Measurements from ENCODE around the gene PSMA1.
A peak's percentile ranks its signal among the peaks of the same experiment; 100 is the strongest.

Gene PSMA1

DNA sequence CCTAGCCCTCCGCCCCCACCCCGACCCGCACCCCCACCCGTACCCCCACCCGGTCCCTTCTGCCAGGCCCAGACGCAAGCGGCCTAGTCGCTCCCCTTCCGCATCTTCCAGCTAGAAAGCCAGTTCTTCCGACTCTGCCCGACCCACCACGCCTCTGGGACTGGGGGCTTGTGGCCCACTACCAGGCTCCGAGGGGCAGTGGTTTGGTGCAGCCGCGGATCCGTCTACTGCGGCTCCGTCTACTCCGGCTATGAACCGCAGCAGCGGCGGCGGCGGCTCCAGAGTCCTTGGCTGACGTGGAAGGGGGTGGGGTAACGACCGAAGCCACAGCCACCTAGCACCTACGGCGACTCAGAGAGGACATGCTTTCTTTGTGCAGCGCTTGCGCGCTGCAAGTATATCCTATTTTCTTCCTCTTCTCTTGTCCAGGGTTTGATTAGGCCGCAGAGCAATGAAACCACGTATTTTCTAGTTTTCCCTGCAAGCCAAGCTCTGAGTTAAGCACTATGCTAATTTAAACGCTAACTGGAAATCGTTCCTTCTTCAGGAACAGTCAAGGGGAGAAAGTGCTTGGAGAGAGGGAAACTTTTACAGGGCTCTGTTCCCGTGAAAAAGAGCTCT, 20.5 kb downstream of the PSMA1 start, which contains the start of gene COPB1 (continued):
- TF ChIP-seq, protein P1, sequence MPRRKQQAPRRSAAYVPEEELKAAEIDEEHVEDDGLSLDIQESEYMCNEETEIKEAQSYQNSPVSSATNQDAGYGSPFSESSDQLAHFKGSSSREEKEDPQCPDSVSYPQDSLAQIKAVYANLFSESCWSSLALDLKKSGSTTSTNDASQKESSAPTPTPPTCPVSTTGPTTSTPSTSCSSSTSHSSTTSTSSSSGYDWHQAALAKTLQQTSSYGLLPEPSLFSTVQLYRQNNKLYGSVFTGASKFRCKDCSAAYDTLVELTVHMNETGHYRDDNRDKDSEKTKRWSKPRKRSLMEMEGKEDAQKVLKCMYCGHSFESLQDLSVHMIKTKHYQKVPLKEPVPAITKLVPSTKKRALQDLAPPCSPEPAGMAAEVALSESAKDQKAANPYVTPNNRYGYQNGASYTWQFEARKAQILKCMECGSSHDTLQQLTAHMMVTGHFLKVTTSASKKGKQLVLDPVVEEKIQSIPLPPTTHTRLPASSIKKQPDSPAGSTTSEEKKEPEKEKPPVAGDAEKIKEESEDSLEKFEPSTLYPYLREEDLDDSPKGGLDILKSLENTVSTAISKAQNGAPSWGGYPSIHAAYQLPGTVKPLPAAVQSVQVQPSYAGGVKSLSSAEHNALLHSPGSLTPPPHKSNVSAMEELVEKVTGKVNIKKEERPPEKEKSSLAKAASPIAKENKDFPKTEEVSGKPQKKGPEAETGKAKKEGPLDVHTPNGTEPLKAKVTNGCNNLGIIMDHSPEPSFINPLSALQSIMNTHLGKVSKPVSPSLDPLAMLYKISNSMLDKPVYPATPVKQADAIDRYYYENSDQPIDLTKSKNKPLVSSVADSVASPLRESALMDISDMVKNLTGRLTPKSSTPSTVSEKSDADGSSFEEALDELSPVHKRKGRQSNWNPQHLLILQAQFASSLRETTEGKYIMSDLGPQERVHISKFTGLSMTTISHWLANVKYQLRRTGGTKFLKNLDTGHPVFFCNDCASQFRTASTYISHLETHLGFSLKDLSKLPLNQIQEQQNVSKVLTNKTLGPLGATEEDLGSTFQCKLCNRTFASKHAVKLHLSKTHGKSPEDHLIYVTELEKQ (tag by site-specific recombination; IDR thresholded peaks at IDR 0.05; ENCODE audit: borderline replicate concordance) = no peak
- TF ChIP-seq, protein P2, sequence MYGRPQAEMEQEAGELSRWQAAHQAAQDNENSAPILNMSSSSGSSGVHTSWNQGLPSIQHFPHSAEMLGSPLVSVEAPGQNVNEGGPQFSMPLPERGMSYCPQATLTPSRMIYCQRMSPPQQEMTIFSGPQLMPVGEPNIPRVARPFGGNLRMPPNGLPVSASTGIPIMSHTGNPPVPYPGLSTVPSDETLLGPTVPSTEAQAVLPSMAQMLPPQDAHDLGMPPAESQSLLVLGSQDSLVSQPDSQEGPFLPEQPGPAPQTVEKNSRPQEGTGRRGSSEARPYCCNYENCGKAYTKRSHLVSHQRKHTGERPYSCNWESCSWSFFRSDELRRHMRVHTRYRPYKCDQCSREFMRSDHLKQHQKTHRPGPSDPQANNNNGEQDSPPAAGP (tag by site-specific recombination; IDR thresholded peaks at IDR 0.05) = no peak
- peak; percentile 14; the same call in 1 of the 2 replicates for TF ChIP-seq KLF9 (tag by site-specific recombination; IDR thresholded peaks at IDR 0.05; ENCODE audit: low read depth)
- no peak for TF ChIP-seq BCL11B (tag by site-specific recombination; IDR thresholded peaks at IDR 0.05; ENCODE audit: low read depth)
- TF ChIP-seq IKZF3 (tag by site-specific recombination; IDR thresholded peaks at IDR 0.05) = no peak
- no peak for TF ChIP-seq ZNF10 (tag by site-specific recombination; IDR thresholded peaks at IDR 0.05)
- no peak for TF ChIP-seq ZNF202 (tag by site-specific recombination; IDR thresholded peaks at IDR 0.05; ENCODE audit: borderline replicate concordance)
- TF ChIP-seq ZNF514 (tag by site-specific recombination; IDR thresholded peaks at IDR 0.05) = no peak
- no peak for TF ChIP-seq ZNF175 (tag by site-specific recombination; IDR thresholded peaks at IDR 0.05)
- no peak for TF ChIP-seq KLF10 (tag by site-specific recombination; IDR thresholded peaks at IDR 0.05)
- no peak for TF ChIP-seq ZNF324 (tag by site-specific recombination; IDR thresholded peaks at IDR 0.05)
- TF ChIP-seq, protein P3, sequence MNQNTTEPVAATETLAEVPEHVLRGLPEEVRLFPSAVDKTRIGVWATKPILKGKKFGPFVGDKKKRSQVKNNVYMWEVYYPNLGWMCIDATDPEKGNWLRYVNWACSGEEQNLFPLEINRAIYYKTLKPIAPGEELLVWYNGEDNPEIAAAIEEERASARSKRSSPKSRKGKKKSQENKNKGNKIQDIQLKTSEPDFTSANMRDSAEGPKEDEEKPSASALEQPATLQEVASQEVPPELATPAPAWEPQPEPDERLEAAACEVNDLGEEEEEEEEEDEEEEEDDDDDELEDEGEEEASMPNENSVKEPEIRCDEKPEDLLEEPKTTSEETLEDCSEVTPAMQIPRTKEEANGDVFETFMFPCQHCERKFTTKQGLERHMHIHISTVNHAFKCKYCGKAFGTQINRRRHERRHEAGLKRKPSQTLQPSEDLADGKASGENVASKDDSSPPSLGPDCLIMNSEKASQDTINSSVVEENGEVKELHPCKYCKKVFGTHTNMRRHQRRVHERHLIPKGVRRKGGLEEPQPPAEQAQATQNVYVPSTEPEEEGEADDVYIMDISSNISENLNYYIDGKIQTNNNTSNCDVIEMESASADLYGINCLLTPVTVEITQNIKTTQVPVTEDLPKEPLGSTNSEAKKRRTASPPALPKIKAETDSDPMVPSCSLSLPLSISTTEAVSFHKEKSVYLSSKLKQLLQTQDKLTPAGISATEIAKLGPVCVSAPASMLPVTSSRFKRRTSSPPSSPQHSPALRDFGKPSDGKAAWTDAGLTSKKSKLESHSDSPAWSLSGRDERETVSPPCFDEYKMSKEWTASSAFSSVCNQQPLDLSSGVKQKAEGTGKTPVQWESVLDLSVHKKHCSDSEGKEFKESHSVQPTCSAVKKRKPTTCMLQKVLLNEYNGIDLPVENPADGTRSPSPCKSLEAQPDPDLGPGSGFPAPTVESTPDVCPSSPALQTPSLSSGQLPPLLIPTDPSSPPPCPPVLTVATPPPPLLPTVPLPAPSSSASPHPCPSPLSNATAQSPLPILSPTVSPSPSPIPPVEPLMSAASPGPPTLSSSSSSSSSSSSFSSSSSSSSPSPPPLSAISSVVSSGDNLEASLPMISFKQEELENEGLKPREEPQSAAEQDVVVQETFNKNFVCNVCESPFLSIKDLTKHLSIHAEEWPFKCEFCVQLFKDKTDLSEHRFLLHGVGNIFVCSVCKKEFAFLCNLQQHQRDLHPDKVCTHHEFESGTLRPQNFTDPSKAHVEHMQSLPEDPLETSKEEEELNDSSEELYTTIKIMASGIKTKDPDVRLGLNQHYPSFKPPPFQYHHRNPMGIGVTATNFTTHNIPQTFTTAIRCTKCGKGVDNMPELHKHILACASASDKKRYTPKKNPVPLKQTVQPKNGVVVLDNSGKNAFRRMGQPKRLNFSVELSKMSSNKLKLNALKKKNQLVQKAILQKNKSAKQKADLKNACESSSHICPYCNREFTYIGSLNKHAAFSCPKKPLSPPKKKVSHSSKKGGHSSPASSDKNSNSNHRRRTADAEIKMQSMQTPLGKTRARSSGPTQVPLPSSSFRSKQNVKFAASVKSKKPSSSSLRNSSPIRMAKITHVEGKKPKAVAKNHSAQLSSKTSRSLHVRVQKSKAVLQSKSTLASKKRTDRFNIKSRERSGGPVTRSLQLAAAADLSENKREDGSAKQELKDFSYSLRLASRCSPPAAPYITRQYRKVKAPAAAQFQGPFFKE (tag by site-specific recombination; IDR thresholded peaks at IDR 0.05; ENCODE audit: borderline replicate concordance) = no peak
- TF ChIP-seq ZBTB17 (tag by site-specific recombination; IDR thresholded peaks at IDR 0.05) = peak; percentile 71
- TF ChIP-seq ZBTB1 (tag by site-specific recombination; IDR thresholded peaks at IDR 0.05) = no peak
- no peak for TF ChIP-seq OSR2 (tag by site-specific recombination; IDR thresholded peaks at IDR 0.05)
- no peak for TF ChIP-seq ZNF549 (tag by site-specific recombination; IDR thresholded peaks at IDR 0.05)
- TF ChIP-seq, protein P4, sequence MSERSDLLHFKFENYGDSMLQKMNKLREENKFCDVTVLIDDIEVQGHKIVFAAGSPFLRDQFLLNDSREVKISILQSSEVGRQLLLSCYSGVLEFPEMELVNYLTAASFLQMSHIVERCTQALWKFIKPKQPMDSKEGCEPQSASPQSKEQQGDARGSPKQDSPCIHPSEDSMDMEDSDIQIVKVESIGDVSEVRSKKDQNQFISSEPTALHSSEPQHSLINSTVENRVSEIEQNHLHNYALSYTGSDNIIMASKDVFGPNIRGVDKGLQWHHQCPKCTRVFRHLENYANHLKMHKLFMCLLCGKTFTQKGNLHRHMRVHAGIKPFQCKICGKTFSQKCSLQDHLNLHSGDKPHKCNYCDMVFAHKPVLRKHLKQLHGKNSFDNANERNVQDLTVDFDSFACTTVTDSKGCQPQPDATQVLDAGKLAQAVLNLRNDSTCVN (tag by site-specific recombination; optimal IDR thresholded peaks at IDR 0.05) = peak; percentile 15
- TF ChIP-seq ZNF830 (tag by site-specific recombination; IDR thresholded peaks at IDR 0.05; ENCODE audit: low read depth) = no peak
- no peak for TF ChIP-seq ZNF555 (tag by site-specific recombination; conservative IDR thresholded peaks at IDR 0.05)
- TF ChIP-seq ZNF76 (tag by site-specific recombination; IDR thresholded peaks at IDR 0.05; ENCODE audit: borderline replicate concordance, low read depth) = peak; percentile 26; the same call in 1 of the 2 replicates
- TF ChIP-seq ZNF335 (tag by site-specific recombination; conservative IDR thresholded peaks at IDR 0.05) = peak; percentile 43; the same call in 1 of the 2 replicates
- no peak for TF ChIP-seq ZNF791 (tag by site-specific recombination; IDR thresholded peaks at IDR 0.05)
- TF ChIP-seq ZNF558 (tag by site-specific recombination; IDR thresholded peaks at IDR 0.05) = no peak
- TF ChIP-seq, protein P5, sequence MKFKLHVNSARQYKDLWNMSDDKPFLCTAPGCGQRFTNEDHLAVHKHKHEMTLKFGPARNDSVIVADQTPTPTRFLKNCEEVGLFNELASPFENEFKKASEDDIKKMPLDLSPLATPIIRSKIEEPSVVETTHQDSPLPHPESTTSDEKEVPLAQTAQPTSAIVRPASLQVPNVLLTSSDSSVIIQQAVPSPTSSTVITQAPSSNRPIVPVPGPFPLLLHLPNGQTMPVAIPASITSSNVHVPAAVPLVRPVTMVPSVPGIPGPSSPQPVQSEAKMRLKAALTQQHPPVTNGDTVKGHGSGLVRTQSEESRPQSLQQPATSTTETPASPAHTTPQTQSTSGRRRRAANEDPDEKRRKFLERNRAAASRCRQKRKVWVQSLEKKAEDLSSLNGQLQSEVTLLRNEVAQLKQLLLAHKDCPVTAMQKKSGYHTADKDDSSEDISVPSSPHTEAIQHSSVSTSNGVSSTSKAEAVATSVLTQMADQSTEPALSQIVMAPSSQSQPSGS (tag by site-specific recombination; IDR thresholded peaks at IDR 0.05; ENCODE audit: low read depth) = no peak
- TF ChIP-seq ZNF48 (tag by site-specific recombination; IDR thresholded peaks at IDR 0.05) = no peak
- TF ChIP-seq ZSCAN16 (tag by site-specific recombination; IDR thresholded peaks at IDR 0.05) = no peak
- TF ChIP-seq SCRT2 (tag by site-specific recombination; IDR thresholded peaks at IDR 0.05) = no peak
- no peak for TF ChIP-seq ZNF610 (tag by site-specific recombination; IDR thresholded peaks at IDR 0.05; ENCODE audit: borderline replicate concordance)
